Inferior parietal cortex (tissue), 1 donor: ENCODE measurements around the gene HCRTR1.

Experiments used
- DNase-seq: peaks from one replicate; pipeline ENCODE4 v3.0.0-alpha.2; 2016; ENCODE audit errors: extremely low spot score

The HCRTR1 gene

GRCh38 chr1:31626223-31627207 is 9.0 kb downstream of the HCRTR1 start:
- DNase-seq: no peak

DNA sequence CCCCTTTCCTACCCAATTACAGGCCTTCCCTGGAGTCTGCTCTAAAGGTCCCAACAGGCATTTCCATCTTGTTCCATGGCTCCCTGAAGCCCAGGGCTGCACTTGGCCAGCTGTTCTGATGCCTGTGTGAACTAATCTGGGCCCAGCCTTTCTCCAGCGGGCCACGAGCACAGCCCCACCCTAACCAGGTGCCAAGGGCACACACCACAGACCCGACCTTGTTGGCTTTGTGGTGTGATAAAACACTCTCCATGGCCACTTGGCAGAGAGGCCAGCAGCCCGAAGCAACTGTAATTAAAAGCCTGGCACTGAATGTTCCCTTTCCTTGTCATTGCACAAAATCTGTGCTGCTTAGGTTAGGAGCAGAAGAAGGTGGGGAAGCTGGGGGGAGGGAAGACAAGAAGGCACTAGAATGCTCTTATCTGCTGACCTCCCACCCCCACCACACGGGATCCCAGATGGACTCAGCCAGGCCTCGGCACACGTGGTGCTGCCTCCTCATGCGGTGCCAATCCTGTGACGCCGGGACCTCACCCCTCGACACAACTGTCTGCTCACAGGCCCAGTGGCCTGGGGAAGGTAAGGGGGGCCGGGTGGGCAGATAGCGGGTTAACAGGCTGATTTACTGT is 9.9 kb downstream of the HCRTR1 start:
- no peak for DNase-seq

DNA sequence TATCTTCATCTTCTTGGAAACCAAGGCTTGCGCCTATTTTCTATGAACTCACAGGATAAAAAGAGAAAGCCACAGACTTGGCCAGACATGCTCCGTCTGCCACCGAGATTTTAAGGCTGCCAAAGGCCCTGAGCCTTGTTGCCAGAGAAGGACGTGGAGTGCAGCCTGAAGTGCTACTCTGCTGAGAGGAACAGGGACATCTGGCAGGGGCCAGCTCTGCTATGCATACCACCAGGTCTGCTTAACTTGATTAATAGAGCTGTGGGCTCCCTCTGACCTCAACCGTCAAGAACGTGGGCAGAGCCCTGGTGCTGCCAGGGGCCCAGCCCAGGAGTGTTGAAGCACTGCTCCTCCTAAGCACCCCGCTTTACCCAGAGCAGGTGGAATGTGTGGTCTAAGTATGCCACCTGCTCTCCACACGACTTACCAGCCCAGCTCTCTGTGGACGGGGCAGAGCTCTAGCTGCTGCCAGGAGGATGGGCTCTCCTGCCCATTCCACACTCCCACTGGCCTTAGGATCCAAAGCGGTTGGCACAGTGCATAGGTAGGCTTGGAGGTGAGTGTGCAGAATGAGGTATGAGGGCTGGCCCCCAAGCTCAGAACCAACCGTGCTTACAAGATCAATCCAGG is 10.6 kb downstream of the HCRTR1 start:
- DNase-seq: no peak

- no peak for DNase-seq
Measured at GRCh38 chr1:31628931-31629556, 11.6 kb downstream of the HCRTR1 start.

DNA sequence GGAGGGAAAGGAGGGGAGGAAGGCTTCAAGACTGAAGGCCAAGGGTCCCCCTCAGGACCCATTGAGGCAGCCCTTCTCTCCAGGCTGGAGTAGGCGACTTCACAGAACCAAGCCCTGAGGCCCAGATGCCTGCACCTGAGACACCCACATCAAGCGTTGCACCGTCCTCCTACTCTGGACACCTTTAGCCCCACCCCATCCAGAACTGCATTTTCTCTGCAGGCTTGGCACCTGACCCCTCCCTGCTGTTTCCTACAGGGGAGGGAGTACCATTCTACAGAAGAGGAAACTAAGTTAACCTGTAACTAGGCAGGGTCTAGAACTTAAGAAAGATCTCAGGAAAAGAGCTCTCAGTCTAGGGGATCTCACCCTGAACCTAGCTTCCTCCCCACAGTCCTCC is 15.2 kb downstream of the HCRTR1 start:
- no peak for DNase-seq

GRCh38 chr1:31633117-31633516 is 15.6 kb downstream of the HCRTR1 start:
- no peak for DNase-seq

DNA sequence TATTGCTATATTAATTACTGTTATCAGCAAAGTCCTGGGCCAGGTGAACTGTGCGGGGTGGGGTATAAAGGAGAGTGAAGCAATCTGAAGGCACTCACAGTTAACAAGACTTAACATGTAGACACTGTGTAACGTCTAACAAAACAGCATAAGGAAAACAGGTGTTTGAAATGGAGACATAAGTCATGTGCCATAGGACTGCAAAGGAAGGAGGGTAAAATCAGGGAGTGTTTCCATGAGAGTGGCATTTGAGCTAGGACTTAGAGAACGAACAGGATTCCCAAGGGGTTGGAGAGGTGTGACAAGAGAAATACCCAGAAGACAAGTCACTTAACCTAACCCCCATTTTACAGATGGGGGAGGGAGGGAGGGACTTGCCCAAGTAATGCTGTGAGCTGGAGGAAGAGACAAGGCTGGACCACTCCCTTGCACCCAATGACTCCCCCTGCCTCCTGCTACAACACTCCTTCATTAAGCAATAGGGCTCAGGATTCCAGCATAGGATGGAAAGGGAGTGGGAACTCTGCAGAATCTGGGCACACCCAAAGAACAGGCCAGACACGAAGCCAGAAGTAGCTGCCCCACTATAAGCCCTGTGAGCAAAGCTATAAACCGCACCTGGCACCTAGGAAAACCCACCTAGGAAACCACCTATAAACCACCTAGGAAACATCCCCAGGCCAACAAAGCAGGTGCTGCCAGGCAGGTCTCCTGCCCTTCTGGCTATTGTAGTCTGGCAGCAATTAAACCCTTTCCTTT is 20.6 kb downstream of the HCRTR1 start:
- no peak for DNase-seq

DNA sequence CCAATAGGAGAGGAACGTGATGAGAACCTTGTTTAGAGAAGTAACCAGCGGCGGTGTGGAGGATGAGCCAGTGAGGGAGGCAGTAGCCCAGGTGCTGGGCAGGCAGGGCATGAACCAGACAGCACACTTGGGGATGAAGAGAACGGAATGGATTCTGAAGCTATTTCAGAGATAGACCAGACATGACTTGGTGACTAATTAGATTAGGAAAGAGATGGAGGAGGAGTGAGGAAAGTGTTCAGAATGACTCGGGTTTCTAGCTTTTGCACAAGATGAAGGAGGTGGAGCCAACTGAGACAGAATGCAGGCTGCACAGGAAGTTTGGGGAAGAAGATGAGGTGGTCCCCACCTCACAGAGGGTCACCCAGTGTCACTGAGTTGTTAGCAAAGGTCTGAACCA is 22.1 kb downstream of the HCRTR1 start:
- DNase-seq: no peak

- DNase-seq: no peak
Measured at GRCh38 chr1:31640179-31640578, 22.7 kb downstream of the HCRTR1 start.

DNA sequence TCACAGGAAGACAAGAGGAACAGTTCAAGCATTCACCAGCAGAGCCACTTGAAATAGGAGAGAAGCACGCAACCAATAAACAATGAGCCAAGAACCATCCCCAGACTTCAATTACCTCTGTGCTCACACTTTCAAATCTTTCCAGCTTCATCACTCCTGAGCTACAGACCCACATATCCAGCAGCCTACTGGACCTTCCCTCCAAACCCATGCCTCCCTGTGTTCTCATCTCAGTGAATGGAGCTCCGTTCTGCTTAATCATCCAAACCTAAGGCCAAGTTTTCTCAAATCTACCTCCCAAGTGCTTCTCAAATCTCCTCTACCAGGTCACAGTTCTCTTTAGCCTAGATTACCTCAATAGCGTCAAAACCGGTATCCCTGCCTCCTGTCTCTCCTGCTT is 23.5 kb downstream of the HCRTR1 start:
- DNase-seq: no peak

DNA sequence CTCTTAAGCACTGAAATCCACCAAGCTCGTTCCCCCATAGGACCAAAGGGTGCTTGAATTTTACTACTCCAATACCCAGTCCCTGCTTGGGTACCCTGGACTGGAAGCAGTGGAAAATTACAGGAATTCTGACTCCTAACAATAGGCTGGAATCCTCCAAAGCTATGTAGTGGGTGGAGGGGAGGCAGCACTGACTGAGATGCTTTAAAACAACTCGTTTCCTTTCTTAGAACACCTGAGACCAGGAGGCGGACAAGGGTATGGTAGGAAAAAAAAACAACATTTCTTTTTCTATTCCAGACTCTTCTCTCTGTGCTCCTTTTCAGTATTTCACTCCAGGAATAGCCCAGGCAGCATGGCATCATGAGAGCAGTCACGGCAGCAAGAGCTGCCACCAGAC is 24.9 kb downstream of the HCRTR1 start:
- no peak for DNase-seq

- DNase-seq: no peak
Measured at GRCh38 chr1:31642897-31643296, 25.4 kb downstream of the HCRTR1 start.

DNA sequence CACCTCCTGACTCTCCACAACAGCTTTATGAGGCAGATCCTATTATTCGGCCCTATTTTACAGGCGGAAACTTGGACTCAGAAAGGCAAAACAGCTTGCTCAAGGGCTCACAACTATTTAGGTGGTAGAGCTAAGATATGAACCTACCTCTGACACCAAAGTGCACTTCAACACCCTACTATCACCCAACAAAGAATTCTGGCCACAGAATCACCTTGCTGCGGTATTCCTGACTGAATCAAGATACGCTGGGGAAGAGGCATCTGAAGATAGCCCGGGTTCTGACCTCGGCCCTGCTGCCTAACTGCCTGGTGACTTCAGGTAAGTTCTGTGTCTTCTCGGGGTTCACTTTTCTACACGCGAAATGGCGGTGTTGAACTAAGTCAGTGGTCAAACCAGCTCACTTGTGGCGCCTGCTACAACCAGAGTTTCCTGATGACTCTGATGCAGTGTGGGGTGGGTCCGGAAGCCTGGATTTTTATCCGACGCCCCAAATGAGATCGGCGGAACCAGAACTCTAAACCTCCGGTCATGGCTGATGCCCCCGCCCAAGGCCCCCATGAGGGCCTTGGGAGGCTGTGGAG is 26.6 kb downstream of the HCRTR1 start:
- no peak for DNase-seq

GRCh38 chr1:31644560-31645273 is 27.2 kb downstream of the HCRTR1 start, which contains the start of gene PEF1:
Gene PEF1, minus strand, starts transcription at chr1:31644876. Its CDS starts 12 bp downstream, at chr1:31644864.
- peak; percentile 98 for DNase-seq

- DNase-seq: no peak
Measured at GRCh38 chr1:31645274-31645568, 27.7 kb downstream of the HCRTR1 start.

DNA sequence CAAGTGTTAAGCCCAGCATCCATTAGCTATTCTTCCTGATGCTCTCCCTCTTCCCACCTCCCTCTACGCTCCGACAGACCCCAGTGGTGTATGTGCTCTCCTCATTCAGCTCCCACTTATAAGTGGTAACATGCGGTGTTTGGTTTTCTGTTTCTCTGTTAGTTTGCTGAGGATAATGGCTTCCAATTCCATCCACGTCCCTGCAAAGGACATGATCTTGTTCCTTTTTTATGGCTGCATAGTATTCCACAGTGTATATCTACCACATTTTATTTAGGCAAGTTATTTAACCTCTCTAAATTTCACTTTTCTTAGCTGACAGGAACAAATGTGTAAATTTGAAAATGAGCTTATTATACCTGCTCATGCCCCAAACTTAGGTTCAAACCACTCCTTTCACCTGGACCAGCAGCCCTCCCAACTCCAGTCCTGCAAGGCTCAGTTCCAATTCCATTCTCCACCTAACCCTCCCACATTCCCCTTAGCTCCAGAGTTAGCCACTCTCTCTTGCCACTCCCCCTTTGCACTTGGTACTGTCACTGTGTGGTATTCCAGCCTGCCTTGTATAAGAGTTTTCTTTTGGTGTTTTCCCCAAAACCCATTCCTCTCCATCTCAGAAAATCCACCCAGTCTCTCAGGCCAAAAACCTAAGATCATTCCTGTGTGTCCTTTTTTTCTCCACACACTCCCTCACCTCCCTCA is 28.9 kb downstream of the HCRTR1 start:
- DNase-seq: no peak

GRCh38 chr1:31647106-31647505 is 29.6 kb downstream of the HCRTR1 start:
- DNase-seq: no peak

GRCh38 chr1:31648190-31648589 is 30.7 kb downstream of the HCRTR1 start:
- no peak for DNase-seq

- no peak for DNase-seq
Measured at GRCh38 chr1:31648641-31649357, 31.3 kb downstream of the HCRTR1 start.
